Activated effector memory CD4-positive, alpha-beta T cell treated with Interleukin-2 at 50 U/mL for 16 hours (primary cell): ENCODE data around the gene ANKS6.

Source experiments
- DNase-seq: peaks from one replicate; pipeline ENCODE4 v3.0.0-alpha.2; 2020

Gene ANKS6

DNA sequence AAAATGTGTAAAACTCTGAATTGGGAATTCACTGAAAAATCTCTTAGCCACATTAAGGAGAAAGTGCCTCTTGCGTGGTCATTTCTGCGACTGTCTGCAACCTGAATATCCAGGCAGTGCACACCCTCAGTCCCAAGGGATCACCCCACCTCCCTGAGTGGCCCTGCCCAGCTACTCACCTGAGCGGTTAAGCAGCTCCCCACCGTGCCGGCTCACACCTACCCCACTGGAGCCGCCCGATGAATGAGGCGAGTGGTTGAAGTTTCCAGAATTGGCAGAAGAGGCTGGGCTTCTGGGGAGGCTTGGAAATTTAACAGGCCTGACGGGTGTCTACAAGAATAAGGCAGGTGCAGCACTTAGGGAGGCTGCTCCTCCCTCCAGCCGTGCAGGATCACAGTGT, 25.6 kb downstream of the ANKS6 start:
- DNase-seq: no peak

DNA sequence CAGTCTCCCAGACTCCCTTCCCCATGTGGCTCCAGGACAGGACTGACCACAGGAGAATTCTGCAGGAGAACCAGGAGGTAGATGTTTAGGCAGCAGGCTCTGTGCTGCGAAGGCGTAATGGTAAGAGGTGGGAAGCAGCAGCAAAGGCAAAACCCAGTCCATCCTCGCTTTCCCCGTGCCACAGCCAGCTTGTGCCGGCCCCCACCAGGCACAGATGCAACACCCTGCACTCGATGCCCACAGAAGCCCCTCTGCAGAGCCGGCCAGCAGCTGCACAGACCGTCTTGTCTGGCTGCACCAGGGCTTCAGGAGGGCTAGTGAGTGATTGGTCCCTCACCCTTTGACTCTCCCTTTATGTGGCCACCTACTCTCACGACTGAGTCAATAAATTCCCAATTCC, 28.0 kb downstream of the ANKS6 start:
- DNase-seq: no peak

DNA sequence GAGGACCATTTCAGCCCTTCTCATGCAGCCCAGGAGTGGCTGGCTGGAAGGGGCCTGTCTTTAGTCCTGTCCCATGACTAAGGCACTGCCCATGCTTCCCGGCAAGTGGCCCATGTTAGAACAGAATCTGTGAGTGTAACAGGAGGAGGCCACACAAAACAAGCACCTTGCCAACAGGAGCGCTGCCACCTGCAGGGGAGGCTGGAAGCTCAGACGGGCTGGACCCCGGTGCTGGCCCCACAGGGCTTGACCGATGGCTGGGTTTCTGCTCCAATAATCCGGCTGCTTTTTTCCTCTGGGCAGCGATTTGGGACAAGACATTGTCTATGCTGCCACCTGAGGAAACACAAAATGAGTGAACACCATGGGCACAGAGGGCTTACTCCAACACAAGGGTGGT, 28.4 kb downstream of the ANKS6 start:
- DNase-seq: no peak

DNA sequence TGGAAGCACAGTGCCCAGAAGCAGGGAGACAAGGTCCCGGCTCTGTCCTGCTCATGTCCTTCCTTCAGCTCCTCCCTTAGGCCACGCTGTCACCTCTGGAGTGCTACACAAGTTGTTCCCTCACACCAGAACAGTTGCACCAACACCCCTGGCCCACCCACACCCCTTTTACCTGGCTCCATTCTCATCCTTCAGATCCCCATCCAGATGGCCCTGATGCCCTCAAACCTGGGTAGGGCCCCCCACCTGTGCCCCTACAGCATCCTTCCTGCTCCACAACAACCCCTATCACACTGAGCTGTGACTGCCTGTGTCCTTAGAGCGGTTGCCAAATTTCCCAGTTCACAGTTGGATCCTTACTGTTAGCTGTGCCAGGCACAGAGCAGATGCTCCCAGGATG, 29.2 kb downstream of the ANKS6 start:
- DNase-seq: no peak

DNA sequence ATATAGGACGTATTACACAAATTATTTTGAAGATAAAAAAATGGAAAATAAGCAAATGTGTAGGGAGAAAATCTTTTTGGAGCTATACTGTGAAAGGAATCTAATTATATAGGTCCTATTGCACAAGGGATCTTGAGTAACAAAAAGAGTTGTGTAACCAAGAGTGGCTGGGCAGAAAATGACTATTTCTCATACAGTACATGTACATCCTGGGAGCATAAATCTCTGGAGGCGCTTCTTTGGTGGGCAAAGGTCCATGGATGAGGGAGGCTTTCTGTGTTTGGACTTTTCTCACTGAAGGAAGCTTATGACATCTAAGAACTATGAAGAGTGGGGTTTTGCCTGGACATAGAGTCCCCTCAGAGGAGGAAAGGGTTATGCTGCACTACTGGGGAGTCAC, 29.8 kb downstream of the ANKS6 start:
- DNase-seq: no peak

DNA sequence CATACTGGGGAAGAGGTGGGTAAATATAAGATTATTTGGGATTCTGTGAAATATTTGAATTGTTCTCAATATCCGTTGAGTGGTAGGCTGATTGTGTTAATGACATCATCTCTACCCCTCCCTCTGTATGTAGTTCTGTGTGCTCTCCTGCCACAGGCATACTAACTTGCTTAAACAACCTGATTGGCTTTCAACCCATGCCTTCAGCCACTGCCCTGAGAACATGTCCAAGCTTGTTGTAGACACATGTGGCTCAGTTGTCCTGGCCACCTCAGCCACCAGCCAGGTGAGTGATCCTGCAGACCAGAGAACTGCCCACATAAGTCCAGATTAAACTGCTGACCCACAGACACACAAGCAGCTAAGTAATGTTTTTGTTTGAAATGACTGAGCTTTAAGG, 31.1 kb downstream of the ANKS6 start:
- DNase-seq: no peak

DNA sequence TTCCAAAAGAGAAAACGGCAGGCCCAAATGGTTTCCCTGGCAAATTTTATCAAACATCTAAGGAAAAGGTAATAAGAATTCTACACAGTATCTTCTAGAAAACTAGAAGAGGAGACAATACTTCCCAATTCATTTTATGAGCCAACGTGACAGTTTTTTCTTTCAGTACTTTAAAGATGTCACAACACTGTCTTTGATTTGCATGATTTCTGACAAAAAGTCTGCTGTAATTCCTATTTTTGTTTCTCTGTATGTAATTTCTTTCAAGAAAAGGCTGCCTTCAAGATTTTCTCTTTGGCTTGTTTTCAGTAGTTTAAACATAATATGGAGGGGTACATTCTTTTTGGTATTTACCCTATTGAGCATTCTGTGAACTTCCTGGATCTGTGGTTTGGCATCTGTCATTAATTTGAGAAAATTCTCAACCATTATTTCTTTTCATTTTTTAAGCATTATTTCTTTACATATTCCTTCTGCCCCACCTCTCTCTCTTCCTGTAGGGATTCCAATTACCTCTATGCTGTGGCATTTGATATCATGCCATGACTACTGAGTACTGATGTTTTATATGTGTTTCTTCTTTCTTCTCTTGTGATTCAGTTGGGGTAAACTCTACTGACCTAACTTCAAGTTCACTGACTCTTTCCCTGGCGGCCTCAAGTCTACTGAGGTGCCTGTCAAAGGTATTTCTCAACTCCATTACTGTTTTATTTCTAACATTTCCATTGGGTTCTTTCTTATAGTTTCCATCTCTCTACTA, 32.2 kb downstream of the ANKS6 start:
- no peak for DNase-seq

DNA sequence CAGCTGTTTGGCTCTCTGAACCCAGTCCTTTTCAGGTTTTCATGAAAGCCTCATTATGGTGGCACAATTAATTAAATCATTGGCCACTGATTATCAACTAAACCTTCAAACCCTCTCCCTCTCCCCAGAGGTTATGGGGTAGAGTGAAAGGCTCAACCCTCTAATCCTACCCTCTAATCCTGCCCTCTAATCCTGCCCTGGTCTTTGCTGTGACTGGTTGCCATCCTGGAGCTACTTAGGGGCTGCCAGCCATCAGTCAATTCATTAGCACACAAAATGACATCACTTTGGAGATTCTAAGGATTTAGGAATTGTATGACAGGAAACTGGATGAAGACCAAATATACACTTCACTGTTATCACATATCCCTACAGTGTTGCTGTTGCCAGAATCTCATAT, 36.1 kb downstream of the ANKS6 start:
- no peak for DNase-seq

DNA sequence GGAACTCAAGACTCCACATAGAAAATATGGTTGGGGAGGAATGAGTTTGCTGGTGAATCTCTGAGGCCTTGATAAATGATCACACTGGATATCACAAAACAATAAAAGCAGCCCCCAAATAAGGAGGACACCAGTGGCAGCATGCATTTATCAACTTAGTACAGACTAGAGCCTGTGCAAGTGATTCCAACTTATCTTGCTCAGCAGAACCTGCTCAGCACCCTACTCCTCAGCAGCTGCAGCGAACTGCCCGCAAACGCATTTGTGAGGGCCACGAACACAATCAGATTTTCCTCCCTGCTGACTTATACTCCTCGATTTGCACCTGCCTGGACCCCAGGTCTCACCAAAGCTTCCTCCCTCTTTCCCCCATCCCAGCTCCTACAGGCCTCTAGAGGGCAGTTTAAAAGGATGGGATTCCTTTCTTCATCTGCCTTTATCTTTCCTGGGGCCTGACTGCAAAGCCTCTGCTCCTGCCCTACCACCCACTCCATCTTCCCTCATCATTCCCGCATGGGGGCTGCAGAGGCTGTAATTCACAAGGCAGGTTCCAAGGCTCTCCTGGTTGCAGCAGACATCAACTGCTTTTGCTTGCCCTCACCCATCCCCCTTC, 41.2 kb downstream of the ANKS6 start:
- no peak for DNase-seq

DNA sequence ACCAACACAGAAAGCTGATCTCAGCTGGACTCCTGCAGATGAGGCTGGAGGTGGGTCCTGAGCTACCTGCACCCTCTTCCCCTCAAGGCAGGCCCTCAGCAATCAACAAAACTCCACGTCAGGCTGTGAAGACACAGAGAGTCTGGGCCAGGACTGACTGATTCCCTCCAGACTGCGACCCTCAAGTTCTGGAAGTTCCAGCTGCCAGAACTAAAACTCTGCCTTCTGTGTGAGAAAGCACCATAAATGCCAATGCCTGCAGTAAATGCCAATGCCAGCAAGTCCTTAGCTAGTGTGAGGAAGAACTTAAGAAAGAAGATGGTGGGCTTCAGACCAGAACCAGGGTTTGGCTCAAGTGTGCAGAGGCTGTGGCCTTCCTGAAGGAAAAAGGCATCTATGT, 45.1 kb downstream of the ANKS6 start:
- DNase-seq: no peak

DNA sequence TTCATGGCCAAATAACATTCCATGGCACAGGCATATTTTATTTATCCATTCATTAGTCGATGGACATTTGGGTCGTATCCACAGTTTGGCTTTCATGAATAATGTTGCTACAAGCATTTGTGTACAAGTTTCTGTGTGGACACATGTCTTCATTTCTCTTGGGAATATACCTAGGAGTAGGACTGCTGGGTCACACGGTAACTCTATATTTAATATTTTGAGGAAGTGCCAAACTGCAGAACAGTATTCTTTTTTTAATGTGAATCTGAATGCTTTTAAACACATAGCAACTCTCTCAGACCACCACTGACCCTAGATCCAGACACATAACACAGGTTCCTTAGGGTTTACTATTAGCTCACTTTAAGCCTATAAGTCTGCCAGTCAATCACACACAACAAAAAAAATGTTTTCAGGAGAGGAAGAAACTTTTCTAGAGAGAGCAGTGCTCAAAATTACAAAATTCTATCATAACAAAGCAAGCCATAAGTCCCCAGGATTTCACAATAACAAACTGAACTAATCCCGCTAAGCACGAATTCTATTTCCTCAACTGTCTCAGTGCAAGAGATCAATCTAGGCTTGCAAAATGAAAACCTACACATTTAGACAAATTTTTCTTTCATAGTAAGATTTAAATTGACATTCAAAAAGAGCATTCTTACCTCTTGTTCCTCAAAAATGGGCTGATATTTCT, 45.8 kb downstream of the ANKS6 start:
- DNase-seq: no peak

DNA sequence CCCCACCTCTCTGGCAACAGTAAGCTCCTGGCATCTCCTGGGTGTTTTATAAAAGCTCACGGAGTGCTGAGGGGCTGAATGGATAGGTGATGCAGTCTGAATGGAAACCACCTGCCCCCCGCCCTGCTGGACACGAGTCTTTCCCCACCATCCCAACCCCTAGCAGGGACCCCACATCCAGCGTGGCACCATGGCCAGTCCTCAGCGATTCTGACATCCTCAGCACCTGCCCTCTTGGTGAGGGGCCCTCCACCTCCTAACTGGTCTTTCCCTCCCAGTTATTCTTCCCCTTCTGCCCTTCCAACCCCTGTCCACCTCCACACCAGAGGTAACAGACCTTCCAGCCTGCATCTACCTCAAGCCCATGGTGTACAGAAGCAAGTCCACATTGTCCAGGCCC, 48.9 kb downstream of the ANKS6 start:
- no peak for DNase-seq

DNA sequence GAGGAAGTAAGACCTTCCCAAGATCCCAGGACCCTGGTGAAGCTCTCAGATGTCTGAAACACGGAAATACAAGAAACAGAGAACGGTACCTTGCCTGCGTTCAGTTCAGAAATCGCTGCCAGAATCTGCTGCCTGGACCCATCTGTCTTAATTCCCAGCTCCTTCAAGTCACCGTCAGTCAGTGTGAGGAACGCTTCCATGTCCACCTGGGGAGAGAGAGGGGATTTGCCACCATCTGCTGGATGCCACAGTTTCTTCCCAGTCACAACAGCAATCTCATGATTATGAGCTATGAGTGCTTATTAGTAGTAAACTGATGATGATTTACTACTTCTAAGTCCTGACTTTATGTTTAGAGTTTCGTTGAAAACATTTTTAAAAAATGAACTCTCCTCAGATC, 50.9 kb downstream of the ANKS6 start:
- no peak for DNase-seq

DNA sequence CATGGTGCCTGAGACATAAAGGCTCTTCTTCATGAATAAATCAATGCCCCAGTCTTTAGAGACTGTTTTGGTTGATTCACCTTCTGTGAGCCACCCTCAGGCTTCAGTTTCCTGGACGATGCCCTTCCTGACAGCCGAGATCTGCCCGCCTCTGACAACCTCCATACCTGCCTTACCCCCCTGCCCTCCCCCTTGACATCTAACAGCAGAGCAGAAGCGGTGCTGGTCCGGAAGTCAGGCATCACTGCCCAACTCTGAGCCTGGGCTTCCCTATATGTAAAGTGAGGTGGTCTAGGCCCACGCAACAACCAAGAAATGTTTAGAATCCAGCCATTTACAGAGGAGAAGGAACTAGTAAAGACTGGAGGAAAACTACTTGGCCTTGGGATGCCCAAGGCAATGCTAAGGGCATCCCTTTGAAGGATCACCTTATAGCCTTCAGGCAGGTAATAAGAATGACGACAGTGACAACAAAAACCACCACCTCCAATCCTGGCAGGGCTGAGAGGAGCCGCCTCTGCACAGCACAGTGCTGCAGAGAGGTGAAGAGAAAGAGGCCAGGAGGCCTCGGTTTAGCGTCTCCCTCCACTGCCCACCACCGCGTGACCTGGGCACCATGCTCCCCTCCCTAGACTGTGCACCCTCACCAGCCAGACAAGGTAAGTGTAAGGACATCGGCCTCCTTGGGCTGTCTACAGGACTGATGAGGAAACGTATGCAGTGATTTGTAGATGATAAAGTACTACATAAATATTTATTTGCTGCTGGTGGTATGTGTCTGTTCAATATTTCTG, 52.3 kb downstream of the ANKS6 start:
- DNase-seq: no peak

DNA sequence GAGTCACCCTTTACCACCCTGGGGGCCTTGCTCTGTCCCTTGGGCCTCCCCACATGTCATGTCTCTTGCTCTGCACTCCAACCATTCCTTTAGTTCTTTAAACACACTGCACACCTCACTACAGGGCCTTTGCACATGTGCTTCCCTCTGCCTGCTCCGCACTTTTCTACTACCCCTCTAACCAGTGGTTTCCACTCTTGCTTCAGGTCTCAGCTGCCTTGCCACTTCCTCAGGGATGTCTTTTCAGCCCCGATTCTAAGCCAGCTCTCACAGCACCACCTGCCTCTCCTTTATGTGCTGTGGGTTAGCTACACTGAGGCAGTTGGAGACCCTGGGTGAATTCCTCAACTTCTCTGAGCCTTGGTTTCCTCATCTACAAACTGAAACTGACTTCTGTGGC, 53.0 kb downstream of the ANKS6 start:
- DNase-seq: no peak

DNA sequence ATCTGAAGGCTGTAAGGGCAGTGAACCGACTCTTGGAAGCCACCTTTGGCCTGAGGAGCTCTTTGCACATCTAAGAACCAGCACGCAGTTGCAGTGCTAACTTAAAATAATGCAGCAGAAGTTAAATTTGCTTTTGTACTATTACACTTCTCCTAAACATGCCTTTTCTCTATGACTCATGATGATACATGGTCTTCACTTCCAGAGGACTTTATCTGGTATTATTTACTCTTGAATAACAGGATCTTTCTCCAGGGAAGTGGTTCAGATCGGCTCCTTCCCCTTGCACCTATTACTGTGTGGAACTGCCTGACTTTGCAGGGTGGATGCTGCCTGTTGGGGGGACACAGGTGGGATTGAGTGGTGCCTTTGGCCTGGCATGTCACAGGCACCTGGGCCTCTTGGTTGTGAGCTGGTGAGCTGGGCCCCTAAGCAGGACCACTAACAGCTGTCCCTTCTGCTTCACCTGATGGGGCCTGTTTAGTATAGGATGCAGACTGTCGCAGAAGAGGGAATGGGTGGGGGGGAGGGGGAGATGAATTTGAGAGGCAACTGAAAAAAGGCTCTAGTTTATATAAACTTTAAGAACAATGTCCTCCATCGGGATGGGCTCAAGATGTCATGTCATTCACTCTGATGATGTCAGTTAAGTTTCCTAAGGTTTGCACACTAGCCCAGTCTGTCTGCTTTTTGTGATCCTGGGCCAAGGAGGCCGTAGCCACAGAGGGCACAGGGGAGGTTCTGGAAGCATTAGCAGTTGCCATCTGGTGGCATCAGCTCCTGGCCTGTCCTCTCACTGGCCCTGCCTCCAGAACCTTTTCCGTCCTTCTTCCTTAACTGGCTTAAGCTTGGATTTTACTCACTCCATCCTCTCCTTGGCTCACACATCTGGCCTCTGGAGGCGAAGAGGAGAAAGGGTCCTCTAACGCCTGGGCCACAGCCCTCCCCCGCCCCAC, 53.8 kb downstream of the ANKS6 start:
- DNase-seq: no peak

DNA sequence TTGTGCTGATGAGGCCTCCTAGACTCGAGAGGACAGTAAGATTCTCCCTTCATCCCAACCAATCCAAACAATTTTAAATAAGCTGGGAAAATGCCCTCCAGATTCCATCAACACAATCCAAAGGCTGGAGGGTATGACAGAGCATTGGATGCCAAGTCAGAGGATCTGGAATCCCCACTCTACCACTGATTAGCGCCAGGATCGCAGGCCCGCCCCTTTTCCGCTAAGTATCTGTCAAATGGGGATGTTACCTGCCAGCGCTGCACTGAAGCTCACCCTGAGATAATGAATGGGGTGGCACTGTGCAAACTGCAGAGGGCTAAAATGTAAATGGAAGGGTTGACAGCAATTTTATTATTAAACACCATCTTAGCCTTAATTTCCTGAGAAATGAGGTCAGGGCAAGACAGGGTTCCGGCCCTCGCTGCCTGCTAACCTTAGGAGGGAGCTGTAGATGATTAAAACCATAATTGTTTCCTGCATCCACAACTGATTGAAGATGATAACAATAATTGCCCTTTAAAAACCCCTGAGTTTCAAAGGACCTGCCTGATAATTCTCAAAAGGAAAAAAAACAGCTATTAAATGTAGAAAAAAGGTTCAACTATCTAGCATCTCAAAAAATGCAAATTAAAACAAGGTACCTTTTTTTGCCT, 56.0 kb downstream of the ANKS6 start:
- DNase-seq: no peak

DNA sequence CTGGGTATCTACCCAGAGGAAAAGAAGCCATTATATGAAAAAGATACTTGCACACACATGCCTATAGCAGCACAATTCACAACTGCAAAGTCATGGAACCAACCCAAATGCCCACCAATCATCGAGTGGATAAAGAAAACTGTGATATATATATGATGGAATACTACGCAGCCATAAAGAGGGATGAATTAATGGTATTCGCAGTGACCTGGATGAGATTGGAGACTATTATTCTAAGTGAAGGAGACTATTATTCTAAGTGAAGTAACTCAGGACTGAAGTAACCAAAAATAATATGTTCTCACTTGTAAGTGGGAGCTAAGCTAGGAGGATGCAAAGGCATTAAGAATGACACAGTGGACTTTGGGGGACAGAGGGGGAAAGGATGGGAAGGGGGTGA, 57.6 kb downstream of the ANKS6 start:
- DNase-seq: no peak

DNA sequence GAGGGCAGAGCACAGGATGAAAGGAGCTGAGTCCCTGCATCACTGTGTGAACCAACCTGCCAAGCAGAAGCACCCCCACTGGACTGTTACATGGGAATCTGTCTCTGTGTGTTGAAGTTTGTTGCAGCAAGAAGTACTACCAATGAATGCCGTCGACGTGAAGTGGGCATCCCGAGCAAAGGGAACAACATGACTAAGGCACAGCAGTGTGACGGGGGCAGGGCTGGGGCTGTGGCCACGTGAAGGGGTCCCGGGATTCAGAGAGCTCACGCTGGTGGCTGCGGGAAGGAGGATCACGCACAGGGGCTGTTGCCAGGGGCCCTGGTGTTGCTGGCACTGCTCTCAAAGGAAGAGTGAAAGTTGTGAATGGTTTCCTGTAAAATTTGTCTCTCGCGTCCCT, 60.1 kb downstream of the ANKS6 start:
- DNase-seq: no peak

DNA sequence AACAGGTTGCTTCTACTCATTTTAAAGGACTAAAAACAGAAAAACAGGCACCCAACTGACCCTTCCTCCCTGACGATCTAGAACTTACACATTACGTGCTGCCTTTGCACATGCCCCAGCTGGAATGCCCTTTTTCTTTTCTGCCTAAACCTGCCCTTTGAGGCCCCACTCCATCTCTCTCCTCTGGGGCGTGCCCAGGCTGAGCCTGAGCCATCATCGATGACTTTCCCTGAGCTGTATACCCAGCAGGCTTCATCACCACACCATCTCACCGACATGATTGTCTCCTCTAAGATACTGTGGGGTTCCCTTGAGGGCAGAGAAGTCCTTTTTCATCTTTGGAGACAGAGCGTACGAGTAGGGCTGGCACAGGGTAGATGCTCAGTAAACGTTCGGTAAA, 63.6 kb downstream of the ANKS6 start:
- DNase-seq: no peak

DNA sequence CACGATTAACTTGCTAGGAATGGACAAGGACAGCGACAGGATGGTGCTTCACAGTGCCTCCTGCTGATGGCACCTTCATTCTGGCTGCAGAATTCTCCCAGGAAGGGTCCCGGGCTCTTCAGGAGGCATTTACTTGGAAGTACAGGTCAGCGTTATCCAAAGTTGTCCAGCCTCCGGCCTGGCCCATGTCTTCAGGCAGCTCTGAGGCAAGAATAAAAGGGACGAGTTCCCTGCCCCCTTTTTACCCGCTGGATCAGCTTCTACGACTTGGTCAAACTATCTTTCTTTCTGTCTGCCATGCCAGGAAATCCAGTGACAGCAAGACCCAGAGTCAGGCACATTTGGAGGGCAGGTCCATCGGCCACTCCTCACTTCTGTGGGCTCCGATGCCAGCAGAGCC, 64.3 kb downstream of the ANKS6 start:
- DNase-seq: no peak

DNA sequence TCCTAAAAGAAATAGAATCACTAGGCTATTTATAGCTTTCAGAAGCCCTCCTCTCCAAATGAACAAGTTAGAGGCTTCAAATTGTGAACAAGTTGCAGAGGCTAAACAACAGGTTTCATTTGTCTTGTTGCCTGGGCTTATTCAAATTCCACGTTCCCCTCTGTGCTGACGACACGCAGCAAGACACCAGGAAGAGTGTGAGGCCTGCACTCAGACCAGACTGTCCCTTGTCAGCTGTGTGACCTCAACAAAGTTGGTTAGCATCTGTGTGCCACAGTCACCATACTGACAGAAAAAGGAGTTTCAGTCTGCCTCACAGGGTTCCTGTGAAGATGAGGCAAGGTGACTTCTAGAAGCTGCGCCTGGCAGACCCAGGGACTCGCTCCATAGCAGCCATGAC, 65.5 kb downstream of the ANKS6 start:
- DNase-seq: no peak
